NCI-H1436 treated with DMSO at 0.1 percent for 48 hours (cell line): ENCODE measurements around the gene TAF11L9.
"Not testable (repeated sequence)": the region's sequence is repeated elsewhere in the genome, so short reads cannot be mapped to it uniquely, and the experiment has no call there.

Source experiments
- DNase-seq: peaks from one replicate; lab custom pipeline; 2025; lab: John Stamatoyannopoulos, UW

The TAF11L9 gene

GRCh38 chr5:17594255-17594654 is at the start of gene TAF11L9:
TSS of gene TAF11L9 (minus strand) at chr5:17594394.
- DNase-seq = not testable (repeated sequence)

GRCh38 chr5:17634160-17634559 is 40.0 kb upstream of the TAF11L9 start, which contains the start of gene TAF11L14:
TSS of gene TAF11L14 (plus strand) at chr5:17634460.
- DNase-seq = no peak

DNA sequence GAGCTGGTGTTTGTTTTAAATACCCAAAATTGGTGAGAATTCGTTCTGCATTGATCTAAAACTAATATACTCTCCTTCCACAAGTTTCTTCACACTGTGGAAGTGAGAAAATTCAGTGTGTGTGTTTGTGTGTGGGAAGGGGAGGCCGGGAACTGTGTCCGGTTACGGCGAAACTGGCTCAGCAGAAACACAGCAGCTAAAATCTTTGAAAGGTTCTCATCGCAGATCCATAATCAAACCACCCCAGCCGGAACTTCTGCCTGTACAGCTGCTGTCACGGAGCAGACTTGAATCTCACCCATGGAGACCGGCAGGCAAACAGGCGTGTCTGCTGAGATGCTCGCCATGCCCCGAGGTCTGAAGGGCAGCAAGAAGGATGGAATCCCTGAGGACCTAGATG is 37.6 kb upstream of the TAF11L9 start, which contains the start of gene TAF11L13:
Gene TAF11L13, plus strand, starts transcription at position 301 of the 400 bp plus-strand sequence.
- not testable (repeated sequence) for DNase-seq

DNA sequence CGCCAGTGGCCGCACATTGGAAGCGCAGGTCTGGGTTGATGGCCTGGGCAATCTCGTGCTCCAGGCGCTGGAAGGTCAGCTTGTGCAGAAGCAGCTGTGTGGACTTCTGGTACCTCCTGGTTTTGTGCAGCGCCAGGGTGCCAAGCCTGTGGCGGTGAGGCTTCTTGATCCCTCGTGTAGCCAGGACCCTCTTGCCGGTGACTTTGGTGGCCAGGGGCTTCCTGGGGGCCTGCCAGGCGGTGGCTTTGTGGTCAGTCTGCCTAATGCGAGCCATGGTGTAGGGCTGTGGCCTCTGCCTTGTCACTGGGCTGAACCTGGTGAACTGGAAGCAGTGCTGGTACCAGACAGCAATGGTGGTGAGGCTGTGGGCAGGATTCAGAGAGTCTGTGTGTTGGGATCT is 31.5 kb upstream of the TAF11L9 start:
- no peak for DNase-seq

- no peak for DNase-seq
These were observed 26.4 kb upstream of the TAF11L9 start for GRCh38 chr5:17620627-17621026.

GRCh38 chr5:17619354-17619753 is 25.2 kb upstream of the TAF11L9 start:
- DNase-seq = no peak

DNA sequence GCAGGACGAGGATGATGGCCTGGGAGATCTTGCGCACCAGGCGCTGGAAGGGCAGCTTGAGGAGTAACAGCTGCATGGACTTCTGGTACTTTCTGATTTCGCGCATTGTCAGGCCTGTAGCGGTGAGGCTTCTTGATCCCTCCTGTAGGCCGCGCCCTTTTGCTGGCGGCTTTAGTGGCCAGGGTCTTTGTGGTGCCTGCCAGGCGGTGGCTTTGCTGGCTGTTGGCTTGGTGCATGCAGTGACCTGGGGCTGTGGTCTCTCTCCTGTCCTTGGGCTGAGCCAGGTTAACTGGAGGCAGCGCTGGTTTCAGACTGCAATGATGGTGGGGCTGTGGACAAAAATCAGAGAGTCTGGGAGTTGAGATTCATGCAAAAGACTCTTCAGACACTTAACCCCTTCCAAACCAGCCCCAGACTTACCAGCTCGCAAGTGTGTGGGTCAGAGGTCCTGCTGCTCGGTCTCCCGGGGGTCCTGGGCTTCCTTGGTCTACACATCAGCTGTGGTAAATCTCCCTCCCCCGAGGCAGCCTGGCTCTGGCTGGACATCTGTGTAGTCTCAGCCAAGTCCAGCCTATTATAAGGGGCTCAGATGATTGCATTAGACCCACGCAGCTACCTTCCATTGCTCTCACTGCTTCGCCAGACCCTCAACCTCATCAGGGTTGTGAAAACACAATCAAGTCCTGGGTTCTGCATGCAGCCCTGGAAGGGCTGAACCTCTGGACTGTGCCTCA is 20.8 kb upstream of the TAF11L9 start:
- no peak for DNase-seq

DNA sequence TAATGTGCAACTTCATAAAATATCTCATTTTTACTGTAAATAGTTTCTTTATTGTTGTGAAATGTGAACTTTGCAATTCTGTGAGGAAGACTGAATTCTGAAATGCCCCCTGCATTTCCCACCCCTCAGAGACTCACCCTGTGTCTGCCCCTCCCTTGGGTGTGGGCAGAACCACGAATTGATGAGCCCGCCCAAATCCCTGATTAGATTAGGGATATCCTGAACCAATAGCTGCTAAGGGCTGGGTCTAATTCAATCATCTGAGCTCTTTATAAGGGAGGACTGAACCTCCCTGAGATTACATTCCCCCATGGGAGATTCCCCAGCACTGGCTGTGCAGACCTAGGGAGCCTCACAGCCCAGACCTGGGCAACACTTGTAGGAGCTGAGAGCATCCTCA is 15.9 kb upstream of the TAF11L9 start, which contains the start of gene TAF11L12:
Gene TAF11L12, plus strand, starts transcription at position 301 of the 400 bp plus-strand sequence.
- DNase-seq = not testable (repeated sequence)

- not testable (repeated sequence) for DNase-seq
These were observed 13.3 kb upstream of the TAF11L9 start for GRCh38 chr5:17607461-17607860.

DNA sequence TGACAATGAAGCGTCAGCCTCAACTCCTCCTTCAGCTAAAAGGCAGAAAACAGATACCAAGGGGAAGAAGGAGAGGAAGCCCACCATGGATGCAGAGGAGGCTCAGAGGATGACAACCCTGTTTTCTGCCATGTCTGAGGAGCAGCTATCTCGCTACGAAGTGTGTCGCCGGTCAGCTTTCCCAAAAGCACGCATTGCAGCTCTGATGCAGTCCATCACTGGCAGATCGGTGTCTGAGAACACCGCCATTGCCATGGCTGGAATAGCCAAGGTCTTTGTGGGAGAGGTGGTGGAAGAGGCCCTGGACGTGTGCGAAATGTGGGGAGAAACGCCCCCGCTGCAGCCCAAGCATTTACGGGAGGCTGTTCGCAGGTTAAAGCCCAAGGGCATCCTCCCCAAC is 10.8 kb upstream of the TAF11L9 start:
- DNase-seq = no peak

GRCh38 chr5:17603880-17604279 is 9.7 kb upstream of the TAF11L9 start, which contains the start of gene TAF11L11:
TSS of gene TAF11L11 (plus strand) at chr5:17604183.
- DNase-seq = not testable (repeated sequence)

DNA sequence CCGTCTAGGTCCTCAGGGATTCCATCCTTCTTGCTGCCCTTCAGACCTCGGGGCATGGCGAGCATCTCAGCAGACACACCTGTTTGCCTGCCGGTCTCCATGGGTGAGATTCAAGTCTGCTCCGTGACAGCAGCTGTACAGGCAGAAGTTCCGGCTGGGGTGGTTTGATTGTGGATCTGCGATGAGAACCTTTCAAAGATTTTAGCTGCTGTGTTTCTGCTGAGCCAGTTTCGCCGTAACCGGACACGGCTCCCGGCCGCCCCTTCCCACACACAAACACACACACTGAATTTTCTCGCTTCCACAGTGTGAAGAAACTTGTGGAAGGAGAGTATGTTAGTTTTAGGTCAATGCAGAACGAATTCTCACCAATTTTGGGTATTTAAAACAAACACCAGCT is 3.5 kb upstream of the TAF11L9 start, which contains the start of gene TAF11L10:
Gene TAF11L10, minus strand, starts transcription at position 101 of the 400 bp plus-strand sequence.
- not testable (repeated sequence) for DNase-seq

GRCh38 chr5:17590860-17591259 is 3.3 kb downstream of the TAF11L9 start, which contains the start of gene TAF11L8:
TSS of gene TAF11L8 (minus strand) at chr5:17590960.
- DNase-seq = not testable (repeated sequence)

DNA sequence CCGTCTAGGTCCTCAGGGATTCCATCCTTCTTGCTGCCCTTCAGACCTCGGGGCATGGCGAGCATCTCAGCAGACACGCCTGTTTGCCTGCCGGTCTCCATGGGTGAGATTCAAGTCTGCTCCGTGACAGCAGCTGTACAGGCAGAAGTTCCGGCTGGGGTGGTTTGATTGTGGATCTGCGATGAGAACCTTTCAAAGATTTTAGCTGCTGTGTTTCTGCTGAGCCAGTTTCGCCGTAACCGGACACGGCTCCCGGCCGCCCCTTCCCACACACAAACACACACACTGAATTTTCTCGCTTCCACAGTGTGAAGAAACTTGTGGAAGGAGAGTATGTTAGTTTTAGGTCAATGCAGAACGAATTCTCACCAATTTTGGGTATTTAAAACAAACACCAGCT is 8.5 kb downstream of the TAF11L9 start, which contains the start of gene TAF11L7:
Gene TAF11L7, minus strand, starts transcription at position 101 of the 400 bp plus-strand sequence.
- not testable (repeated sequence) for DNase-seq
